HG02588 (cell line): Measurements from ENCODE around the gene EDIL3.
"Not testable (repeated sequence)": the region's sequence is repeated elsewhere in the genome, so short reads cannot be mapped to it uniquely, and the experiment has no call there.

ENCODE experiments used
- ATAC-seq: cut with Tn5 transposase; IDR thresholded peaks from one replicate; pipeline ENCODE4 v1.9.1; 2021; ENCODE audit warnings: mild to moderate bottlenecking, moderate library complexity; ENCODE audit not compliant: unreplicated experiment

EDIL3 gene

DNA sequence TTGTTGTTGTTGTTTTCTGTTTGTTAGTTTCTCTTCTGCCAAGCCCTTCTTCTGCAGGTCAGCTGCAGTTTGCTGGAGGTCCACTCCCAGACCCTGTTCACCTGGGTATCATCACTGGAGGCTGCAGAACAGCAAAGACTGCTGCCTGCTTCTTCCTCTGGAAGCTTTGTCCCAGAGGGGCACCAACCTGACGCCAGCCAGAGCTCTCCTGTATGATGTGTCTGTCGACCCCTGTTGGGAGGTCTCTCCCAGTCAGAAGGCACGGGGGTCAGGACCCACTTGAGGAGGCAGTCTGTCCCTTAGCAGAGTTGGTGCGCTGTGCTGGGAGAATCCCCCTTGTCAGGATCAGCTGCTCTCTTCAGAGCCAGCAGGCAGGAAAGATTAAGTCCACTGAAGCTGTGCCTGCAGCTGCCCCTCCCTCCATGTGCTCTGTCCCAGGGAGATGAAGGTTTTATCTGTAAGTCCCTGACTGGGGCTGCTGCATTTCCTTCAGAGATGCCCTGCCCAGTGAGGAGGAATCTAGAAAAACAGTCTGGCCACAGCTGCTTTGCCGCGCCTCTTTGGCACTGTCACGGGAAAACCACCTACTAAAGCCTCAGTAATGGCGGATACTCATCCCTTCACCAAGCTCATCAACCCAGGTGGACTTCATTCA, 299.2 kb downstream of the EDIL3 start:
- no peak for ATAC-seq

DNA sequence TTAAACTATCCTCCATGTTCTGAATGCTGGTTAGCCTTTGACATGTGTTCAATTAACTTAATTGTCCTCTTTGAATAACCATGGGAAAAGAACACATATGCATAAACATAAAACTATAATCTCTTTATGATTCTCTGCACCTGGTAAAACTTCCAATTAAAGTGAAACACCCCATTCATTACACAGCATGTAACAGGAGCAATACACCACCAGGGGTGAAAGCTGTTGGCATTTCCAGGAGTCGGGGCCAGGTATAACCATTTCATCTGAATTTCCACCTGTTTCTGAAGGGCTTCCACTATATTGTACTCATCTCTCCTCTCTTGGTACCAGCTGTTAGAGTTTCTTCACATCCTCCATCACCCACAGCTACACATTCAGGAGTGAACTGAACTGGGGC, 303.8 kb downstream of the EDIL3 start:
- no peak for ATAC-seq

DNA sequence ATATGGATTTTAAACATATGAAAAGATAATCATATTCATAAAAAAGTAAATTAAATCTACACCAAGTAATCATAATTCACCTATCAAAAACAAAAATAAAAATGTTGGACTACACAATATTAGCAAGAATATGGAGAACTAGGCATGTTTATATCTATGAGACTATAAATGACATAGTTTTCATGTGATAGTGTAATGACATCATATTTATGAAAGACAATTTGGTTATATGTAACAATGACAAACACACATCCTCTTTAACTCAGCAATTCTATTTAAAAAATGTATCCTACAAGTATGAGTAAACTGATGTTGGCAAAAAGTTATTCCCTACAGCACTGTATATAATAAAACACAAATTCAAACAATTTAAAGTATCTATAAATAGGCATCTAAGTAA, 312.3 kb downstream of the EDIL3 start:
- ATAC-seq: no peak

DNA sequence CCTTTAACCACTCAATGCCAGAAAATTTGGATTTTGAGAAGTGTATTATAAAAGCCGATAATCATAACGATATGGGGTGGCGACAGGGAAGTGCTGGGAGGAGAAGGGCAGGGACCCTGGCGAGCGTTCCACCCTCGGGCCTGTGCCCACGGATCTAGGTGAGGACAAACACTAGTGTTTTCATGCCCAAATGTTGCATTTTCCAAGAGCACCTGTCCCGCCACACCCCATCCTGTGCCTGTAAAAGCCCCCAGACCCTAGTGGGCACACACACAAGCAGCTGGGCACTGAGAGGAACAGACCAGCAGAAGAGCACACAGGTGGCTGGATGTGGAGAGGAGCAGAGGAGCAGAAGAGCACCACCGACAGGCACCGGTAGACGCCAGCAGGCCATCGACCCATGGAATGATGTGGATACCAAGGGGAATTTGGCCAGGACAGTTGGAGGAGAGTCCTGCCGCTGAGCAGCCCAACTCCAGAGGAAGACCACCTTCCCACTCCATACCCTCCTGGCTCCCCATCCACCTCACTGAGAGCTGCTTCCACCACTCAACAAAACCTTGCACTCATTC, 315.0 kb downstream of the EDIL3 start:
- no peak for ATAC-seq

DNA sequence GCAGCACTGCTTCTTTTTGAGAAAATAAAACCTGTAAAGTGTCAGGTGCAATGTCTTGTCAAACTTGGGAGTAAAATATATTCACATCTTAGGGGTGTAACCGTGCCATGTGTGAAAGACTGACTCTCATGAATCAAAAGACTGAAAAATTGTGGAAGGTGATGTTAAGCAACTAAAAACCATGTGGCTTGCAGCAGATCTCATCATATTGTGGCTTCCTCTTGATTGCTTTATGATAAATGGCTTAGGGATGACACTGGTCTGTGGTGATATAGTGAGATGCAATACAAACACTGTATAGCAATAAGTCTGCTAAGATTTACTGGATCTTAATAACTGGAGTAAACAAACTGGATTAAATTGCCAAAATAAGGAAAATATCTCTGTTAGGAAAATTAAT, 321.6 kb downstream of the EDIL3 start:
- ATAC-seq: no peak

DNA sequence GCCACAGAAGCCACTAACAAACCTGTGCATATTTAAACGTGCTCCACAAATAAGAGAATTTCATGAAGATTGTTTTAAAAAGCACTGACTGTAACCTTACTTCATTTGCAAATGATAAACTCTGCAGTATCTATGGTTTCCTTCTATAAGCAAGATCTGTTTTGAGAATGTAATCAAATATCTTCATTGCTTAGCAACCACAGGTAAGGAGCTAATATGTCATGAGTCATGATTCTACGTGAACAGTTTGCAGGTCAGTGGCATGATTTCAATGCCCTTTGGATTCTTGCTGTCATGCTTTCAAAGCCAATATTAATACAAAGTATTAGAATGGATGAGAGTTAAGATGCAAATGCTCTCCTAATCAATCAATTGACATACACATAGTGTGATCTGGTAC, 325.0 kb downstream of the EDIL3 start:
- ATAC-seq: no peak

DNA sequence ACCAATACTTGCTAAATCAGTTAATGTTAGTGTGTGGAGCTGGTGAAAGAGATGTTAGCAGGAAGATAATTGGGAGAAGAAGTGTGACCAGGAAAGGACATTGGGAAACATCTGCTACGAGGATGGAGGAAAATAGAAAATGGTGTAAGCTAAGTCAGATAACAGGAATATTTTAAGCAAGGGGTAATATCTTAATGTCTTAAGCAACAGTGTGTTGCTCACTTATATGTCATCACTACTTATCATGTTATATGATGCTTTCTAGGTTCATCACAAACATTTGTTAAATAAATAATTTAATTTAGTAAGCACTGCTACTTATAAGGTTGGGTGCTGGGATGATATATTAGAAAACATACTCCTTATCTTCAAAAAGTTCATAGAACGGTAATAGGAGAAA, 326.1 kb downstream of the EDIL3 start:
- no peak for ATAC-seq

DNA sequence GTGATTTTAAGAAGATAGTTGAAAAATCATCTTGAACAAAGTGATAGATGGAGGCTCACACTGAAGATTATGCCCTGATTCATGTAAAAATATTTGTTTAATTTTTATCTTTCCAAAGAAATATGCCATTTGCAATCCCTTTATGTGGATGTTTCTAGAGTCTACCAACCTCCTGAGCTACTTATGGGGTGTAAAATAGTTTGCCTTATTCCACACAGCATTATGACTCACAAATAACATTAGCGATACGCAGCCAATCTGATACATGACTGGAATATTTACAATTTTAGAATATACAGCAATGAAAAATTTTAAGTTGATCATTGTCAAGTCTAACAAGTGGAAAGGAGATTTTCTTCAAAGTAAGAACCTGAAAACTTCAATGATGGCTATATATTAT, 327.5 kb downstream of the EDIL3 start:
- ATAC-seq: no peak

DNA sequence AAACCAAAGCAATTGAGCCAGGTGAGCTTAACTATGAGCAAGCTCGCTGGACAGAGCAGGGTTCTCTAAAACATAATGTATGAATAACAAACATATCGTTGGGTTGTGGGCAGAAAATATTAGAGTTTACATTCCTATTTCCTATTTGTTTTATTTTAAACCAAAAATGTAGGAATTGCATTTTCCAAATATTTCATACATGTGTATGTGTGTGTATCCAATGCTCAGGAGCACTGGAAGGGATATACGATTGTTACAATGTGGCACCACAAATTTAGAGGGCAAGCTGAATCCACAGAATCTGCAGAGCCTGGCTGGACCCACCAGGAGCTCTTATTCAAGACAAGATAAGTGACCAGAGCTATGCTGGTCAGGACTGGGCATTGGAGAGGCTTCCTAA, 338.7 kb downstream of the EDIL3 start:
- ATAC-seq: no peak

DNA sequence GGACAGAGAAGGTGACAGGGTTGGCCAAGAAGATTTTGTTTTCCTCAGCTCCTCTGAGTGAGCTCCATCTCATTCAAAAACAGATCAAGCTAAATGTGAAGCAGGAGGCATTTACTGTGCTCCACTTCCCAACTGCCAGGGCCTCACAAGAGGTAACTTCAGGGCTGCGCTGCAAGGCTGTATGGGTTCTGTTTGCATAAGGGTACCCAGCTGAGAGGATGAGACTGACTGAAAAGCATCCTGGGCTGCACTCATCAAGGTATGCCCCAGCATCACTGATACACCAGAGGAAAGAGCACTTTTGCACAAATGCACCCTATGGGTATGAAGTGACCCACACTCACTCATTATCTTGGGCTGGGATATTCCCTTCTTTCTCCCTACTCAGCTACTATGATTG, 347.8 kb downstream of the EDIL3 start:
- ATAC-seq: no peak

DNA sequence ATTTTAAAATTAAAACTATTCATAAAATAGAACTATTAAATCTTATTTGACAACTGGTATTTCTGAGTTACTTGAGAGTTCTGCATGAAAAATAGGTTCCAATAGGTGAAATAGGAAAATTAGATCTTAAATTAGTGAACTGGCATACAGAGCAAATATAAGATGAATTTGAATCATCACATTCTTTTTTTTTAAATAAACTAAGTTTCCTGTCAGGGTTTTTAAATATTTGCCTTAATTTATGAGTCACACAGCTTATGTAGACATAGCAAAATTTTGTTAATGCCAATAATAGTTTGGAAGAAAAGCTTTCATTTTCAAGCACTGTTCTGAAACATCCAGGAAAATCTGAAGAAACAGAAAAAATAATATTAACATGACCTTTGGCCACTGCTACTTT, 352.4 kb downstream of the EDIL3 start:
- no peak for ATAC-seq

DNA sequence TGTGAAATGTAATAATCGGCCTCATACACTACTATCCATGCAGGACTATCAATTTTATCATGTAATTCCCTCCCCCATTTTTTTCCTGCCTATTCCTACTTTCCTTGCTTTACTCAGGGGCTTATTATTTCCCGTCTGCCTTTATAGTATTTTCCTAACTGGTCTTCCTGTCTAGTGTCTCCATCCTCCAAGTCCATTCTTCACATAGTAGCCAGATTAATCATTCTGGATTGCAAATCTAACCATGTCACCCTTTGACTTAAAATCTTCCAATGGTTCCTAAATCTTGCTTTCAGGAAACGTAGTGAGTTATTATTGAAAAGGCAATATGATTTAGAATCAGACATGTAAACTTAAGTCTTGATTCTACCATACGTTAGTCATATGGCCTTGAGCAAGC, 356.6 kb downstream of the EDIL3 start:
- no peak for ATAC-seq

DNA sequence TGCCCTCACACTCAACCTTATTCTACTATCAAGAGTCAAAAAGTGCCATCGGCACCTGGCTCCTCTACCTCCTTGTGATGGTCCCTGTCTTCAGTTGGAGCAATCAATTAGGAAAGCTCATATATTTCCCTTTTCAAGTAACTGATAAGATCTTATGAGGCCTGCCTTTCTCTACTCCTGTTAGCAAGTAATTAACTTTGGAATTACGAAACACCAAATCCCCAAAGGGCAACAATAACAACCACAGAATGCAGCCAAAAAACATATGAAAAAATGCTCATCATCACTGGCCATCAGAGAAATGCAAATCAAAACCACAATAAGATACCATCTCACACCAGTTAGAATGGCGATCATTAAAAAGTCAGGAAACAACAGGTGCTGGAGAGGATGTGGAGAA, 366.2 kb downstream of the EDIL3 start:
- not testable (repeated sequence) for ATAC-seq

DNA sequence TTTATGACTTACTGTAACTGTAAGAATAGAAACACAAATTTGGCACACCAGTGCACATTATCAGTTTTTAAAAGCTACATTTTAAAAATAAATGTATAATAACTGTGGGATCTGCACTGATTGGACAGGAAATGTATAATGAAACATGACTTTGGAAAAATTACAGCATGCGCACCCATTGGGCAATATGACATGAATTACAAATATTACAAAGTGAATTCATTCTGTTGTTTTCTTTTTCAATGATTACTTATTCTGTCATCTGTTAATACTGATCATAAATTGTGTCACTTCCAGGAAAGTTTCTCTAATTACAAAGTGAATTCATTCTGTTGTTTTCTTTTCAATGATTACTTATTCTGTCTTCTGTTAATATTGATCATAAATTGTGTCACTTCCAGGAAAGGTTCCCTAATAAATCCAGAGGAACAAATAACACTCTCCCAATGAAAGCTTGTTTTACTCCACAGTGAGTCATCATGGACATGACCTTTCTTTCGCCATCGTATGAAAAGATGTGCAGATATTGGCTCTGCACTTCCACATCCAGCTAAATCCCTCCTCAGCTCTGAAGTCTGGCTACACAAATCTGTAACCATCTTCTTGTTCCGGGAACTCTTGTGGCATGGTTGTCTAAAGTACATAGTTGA, 367.0 kb downstream of the EDIL3 start:
- ATAC-seq: no peak

DNA sequence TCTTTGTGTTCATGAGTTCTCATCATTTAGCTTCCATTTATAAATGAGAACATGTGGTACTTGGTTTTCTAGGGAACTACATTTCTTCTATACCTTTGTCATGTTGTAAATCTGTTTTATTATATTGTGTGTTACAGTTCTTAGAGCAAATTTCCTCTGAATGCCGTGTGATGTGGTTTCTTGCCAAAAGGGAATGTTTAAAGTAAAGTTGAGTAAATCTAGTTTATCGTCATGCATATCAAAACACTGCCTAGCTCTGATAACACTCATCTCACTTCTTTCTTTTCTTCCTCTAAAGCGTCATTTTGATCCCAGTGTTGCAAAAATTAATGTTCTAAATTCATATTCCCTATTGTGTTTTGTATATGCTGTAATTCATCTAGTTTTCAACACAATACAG, 368.6 kb downstream of the EDIL3 start:
- no peak for ATAC-seq

DNA sequence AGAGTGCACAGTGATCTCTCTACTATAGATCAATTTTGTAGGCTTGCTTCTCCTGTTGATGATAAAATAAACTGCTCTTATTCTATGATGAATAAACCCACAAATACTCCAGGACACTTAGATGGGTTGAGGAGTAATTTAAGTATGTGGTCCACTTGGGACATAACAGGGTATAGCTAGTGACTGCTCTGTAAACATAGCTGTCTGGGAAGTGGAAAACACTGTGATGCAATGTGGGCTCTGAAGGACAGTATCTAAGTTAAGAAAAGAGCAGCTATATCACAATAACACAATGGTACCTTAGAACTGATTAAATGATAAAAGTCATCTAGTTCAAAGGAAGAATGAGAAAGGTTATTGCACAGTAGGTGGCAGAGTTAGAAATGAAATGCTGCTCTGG, 369.7 kb downstream of the EDIL3 start:
- no peak for ATAC-seq

DNA sequence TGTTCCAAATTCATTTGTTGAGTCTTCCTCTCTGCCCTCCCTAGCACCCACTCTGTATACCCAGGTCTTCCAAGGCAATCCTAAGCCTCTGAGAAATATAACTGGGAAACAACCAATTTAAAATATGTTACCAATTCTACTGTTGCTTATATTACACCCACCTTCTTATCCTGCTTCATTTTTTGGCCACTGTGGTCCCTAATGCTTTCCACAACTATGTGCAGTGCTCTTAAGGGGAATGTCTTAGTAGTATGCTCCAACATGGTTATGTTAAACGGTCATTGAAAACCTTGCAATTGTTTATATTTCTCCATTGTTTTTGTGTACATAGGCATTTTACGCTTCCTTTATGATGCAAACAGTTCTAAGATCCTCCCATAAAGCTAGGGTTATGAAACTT, 390.9 kb downstream of the EDIL3 start:
- ATAC-seq: no peak

DNA sequence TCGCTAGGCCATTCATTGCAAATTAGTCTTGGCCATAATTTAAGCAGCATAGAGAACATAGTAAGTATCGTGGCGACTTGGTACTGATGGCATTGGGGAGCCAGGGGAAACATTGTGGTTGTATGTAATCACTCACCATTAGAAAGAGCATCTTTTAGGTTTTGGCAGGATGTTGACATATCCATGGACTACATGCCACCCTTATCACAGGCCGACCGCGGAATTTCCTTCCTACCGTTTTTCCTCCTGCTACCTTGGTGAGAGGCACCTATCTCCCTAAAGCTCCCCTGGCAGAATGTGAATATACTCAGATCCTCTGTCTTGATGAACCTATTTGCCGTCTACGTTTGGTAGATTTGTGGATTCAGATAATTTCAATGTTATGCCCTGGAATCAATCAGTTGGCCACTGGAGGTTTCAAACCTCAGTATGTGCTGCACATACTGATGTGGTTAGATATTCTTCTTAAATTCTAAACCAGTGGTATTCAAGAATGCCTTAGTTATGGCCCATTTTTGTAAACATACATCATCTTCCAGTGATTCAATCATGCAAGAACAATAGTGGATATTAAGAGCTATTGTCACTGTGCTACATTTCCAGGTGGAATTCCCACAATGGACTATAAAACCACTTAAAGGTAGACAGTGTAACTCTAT, 393.0 kb downstream of the EDIL3 start:
- no peak for ATAC-seq

DNA sequence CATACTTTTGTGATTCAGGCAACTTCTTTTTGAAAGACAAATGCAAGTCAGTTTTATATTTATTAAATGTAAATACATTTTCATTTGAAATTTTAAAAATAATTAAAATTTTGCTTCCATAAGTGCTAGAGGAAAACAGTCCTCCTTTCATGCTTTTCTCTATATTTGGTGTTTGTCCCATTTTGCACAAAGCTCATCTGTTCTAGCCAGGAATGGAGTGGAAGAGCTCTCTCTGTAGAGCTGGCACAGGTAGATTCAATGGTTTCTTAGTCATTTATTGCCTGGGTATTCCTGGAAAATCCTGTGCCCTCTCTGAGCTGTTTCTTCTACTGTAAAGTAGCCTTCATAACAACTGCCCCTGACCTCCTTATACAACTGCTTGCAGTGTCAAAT, 396.4 kb downstream of the EDIL3 start:
- no peak for ATAC-seq

DNA sequence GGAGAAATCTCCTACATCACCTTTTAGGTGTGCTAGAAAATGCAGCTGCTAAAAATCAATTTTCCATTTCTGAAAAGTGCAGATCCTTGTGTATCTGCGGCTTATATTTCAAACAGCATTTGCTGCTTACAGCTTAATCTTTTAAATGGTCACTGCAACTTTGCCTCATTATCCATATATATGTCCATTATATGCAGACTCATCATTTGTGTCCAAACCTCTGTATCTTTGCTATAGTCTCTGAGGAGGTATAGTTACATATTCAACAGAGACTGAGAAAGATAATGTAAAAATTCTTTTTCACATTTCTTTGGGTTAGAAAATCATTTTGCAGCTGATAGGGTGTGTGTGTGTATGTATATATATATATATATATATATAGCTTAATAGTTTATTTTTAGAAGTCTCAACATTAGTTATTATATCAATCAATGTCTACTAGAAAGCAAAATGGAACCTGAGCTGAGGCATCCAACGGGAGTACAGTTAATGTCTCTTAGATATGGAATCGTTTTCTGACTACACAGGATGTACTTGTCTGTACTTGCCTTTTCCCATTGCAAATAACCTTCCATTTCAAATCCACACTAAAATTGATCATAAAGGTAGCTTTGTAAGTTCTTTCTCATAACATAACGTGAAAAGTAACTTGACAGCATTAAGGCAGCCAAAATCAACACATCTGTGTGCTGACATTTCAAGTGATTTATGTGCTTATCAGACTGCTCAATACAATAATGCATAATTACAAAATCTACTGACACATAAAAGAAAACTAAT, 397.0 kb downstream of the EDIL3 start:
- ATAC-seq: no peak

DNA sequence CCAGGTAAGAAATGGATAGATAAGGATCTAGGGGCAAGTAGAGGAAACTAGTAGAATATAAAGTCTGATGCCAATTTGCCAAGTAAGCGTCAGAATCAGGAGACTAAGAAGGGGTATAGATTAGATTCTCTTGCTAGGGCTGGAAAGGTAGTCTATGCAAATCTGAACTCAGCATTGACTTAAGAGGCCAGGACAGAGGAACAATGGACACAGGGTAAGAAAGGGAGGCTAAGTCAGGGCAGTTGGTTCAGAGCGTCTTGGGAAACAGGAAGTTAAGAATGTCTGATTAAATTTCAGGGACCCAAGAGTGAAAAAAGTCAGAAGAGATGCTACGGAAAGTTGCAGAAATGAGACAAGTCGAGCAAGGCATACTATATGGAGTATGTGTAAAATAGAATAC, 400.8 kb downstream of the EDIL3 start:
- no peak for ATAC-seq
